GM10248 (cell line): ENCODE data around the gene GTF2A1.

Source experiments
- CTCF ChIA-PET: fragments of 300-600 bp; sonication (Branson Sonifier 250); formaldehyde crosslinking; extraction: SDS; loops from one replicate; lab custom pipeline; 2021; ENCODE audit warnings: antibody characterized with exemption; lab: Yijun Ruan, JAX
- POLR2A ChIA-PET: fragments of 350-650 bp; sonication (Branson Sonifier 250); formaldehyde crosslinking; extraction: SDS; loops from one replicate; lab custom pipeline; 2020; ENCODE audit warnings: antibody characterized with exemption; lab: Yijun Ruan, JAX
- DNase-seq: peaks from one replicate; pipeline ENCODE4 v3.0.0; 2012; ENCODE audit errors: extremely low spot score
- TF ChIP-seq, protein P1 (sequence below): IDR thresholded peaks from 2 replicates; pipeline ENCODE4 v1.5.1; 2012; ENCODE audit warnings: mild to moderate bottlenecking, low read depth; ENCODE audit errors: extremely low read depth, missing control alignments, control extremely low read depth

Gene GTF2A1

DNA sequence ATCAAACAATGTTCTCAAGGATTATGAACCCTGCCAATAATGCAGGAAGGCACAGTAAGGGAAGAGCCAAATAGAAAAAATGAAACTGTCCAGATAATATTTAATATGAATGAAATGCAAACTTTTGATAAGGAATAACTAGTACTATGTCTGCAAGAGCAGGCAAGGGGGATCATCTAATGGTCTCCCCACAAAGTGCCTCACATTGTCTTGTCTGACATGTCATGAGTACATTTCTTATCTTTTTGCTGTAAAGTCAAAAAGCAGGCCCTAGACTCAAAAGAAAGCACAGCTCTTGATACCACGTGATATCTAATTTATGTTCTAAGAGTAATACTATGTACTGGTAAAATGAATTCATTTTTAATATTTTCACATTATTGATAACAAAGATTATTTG is 43.9 kb upstream of the GTF2A1 start:
- TF ChIP-seq, protein P1, sequence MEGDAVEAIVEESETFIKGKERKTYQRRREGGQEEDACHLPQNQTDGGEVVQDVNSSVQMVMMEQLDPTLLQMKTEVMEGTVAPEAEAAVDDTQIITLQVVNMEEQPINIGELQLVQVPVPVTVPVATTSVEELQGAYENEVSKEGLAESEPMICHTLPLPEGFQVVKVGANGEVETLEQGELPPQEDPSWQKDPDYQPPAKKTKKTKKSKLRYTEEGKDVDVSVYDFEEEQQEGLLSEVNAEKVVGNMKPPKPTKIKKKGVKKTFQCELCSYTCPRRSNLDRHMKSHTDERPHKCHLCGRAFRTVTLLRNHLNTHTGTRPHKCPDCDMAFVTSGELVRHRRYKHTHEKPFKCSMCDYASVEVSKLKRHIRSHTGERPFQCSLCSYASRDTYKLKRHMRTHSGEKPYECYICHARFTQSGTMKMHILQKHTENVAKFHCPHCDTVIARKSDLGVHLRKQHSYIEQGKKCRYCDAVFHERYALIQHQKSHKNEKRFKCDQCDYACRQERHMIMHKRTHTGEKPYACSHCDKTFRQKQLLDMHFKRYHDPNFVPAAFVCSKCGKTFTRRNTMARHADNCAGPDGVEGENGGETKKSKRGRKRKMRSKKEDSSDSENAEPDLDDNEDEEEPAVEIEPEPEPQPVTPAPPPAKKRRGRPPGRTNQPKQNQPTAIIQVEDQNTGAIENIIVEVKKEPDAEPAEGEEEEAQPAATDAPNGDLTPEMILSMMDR: no peak
- DNase-seq: no peak
- POLR2A ChIA-PET: no interaction called here
- CTCF ChIA-PET: interaction anchor here (3.4 to 9.8 kb wide), 3 partner anchors 13 to 200 kb away, joined by 18 to 137 read pairs (median 66); no protein-coding TSS in a partner anchor

DNA sequence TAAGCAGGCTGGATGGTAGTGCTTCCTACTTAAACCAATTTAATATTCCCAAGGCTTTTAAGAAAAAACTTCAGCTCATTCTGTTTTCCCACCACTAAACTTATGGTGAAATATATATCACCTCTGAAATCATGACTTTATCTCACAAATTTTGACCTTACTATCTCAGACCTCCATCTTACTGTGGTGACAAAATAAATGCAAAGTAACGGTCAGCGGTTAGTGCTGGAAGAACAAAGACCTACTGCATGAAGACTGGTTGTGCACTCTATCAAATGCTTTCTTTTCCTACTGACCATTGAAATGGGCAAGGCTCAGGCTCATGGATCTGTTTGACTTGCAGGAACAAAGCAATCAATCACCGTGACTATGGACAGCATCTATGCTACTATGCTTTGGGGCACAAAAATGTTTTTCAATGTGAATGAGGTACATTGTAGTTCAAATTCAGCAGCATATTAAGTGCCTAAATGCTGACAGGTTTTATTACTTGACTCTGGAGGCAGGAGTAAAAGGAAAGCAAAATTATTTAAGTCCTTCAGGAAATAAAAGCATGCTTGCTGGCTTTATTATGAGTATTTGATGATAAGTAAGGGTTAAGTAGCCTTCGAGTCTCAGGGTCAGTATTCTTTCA is 43.1 kb upstream of the GTF2A1 start:
- DNase-seq: no peak
- ChIA-PET CTCF (interaction anchor here (0.9 to 9.8 kb wide), 3 partner anchors 8 to 190 kb away, joined by 3 to 137 read pairs (median 5); no protein-coding TSS in a partner anchor), POLR2A (interaction anchor here (0.6 kb wide), 1 partner anchor 1167 kb away, joined by 4 read pairs; no protein-coding TSS in a partner anchor)
- TF ChIP-seq, protein P1: no peak

DNA sequence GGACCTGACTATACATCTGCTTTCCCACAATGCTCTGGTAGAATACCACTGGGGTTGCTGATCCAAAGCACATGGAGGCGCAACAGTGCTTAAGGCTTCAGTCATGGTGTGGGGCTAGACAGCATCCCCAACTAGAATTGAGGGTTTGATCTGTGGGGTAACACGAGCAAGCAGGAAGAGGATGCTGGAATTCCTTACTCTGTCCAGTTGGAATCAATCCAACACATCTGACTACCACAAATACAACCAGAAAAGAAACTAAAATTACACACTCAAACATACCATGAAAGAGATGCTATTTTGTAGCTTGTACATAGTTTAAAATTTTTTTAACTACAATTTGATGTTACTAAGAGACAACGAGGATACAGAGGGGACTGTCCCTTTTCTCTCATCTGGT is 40.4 kb upstream of the GTF2A1 start:
- POLR2A ChIA-PET: interaction anchor here (0.7 kb wide), 1 partner anchor 269 kb away, joined by 3 read pairs; no protein-coding TSS in a partner anchor
- CTCF ChIA-PET: interaction anchor here (0.6 to 1.1 kb wide), 2 partner anchors 11 to 203 kb away, joined by 3 to 4 read pairs; no protein-coding TSS in a partner anchor
- TF ChIP-seq, protein P1: no peak
- no peak for DNase-seq

DNA sequence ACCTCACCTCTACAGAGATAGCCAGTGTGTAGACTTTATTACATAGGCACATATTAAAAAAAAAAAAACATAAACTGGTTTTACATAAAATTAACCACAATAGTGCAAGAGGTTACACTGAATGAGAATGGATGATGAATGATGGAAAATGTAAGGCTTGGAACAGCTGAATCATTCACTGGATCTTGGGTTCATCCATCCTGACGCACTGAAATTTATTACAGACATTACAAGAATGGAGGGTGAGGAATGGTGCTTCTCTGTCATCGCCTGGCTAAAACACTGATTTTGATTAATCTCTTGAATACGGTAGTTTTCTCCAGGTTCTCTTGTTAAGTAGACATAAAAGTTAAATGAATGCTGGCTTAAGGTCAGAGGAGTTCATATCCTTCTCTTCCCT is 40.0 kb upstream of the GTF2A1 start:
- DNase-seq: no peak
- TF ChIP-seq, protein P1: no peak
- CTCF ChIA-PET: interaction anchor here (0.6 to 1.1 kb wide), 2 partner anchors 11 to 204 kb away, joined by 3 to 4 read pairs; no protein-coding TSS in a partner anchor
- POLR2A ChIA-PET: interaction anchor here (0.7 kb wide), 1 partner anchor 270 kb away, joined by 3 read pairs; no protein-coding TSS in a partner anchor

DNA sequence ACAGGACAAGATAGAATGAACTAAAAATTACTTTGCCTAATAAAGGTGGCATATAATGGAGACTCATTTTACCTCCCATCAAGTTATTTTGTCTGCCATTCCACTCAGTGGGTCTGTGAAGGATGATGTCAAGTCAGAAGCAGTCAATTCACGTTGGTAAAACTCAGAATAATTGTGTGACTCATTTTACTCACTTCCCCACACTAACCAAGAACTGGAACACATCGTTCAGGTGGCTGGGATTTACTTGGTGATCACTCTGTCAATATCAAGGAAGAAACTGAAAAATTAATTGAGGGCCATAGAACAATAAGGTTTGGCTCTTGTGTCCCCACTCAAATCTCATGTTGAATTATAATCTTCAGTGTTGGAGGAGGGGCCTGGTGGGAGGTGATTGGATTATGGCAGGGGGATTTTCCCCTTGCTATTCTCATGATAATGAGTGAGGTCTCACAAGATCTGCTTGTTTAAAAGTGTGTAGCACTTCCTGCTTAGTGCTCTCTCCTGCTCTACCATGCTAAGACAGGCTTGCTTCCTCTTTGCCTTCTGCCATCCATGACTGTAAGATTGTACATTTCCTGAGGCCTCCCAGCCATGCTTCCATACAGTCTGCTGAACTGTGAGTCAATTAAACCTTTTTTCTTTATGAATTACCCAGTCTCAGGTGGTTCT is 35.7 kb upstream of the GTF2A1 start:
- no peak for DNase-seq
- TF ChIP-seq, protein P1: no peak
- POLR2A ChIA-PET: no interaction called here

DNA sequence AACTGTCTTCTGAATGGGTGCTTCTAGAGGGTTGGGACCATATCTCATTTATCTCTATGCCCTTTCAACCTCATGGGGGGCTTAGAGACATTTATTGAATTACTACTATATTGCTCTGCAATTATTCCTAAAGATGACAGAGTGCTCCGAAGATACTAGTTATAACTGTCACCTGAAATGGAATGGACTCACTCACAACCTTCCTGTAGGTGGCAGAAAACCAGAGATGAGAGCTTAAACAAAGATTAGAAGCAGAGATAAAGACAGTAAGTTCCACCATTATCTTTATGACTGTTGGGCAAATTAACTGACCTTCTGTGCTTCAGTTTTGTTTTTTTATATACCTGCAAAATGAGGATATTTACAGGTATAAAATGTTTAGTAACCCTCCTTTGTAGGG is 31.5 kb upstream of the GTF2A1 start:
- TF ChIP-seq, protein P1: no peak
- ChIA-PET CTCF (interaction anchor here (1.0 to 3.8 kb wide), 6 partner anchors 11 to 212 kb away, joined by 3 to 24 read pairs (median 4); no protein-coding TSS in a partner anchor), POLR2A (no interaction called here)
- DNase-seq: no peak

More for the DNA sequence above, 35.7 kb upstream of the GTF2A1 start:
- CTCF ChIA-PET: interaction anchor here (1.0 kb wide), 1 partner anchor 17 kb away, joined by 3 read pairs; no protein-coding TSS in a partner anchor
